ENCODE data around the gene DCAF5.
"Not testable (repeated sequence)": the region's sequence is repeated elsewhere in the genome, so short reads cannot be mapped to it uniquely, and the experiment has no call there.

Gene DCAF5

GRCh38 chr14:69152902-69153151 lies at the start of gene DCAF5:
Gene DCAF5, minus strand, starts transcription at chr14:69153119. Its CDS starts 141 bp downstream, at chr14:69152978.
- DNase-seq = no peak

GRCh38 chr14:69199786-69200185 lies 46.9 kb upstream of the DCAF5 start:
- no peak for DNase-seq

- DNase-seq = no peak
These were observed 40.8 kb upstream of the DCAF5 start for GRCh38 chr14:69193721-69194120.

GRCh38 chr14:69191340-69192111 lies 38.6 kb upstream of the DCAF5 start, which contains the start of gene EXD2:
Gene EXD2, plus strand, starts transcription at chr14:69191498. Its CDS starts 17,973 bp downstream, at chr14:69209471.
- DNase-seq = peak; percentile 87

- DNase-seq = no peak
These were observed 37.3 kb upstream of the DCAF5 start for GRCh38 chr14:69190191-69190590.

GRCh38 chr14:69183735-69184134 lies 30.8 kb upstream of the DCAF5 start:
- no peak for DNase-seq

GRCh38 chr14:69182580-69182979 lies 29.7 kb upstream of the DCAF5 start:
- DNase-seq = not testable (repeated sequence)

- no peak for DNase-seq
These were observed 28.6 kb upstream of the DCAF5 start for GRCh38 chr14:69181491-69181890.

- no peak for DNase-seq
These were observed 22.2 kb upstream of the DCAF5 start for GRCh38 chr14:69175130-69175529.

- DNase-seq = no peak
These were observed 18.6 kb upstream of the DCAF5 start for GRCh38 chr14:69171569-69171968.

- no peak for DNase-seq
These were observed 17.9 kb upstream of the DCAF5 start for GRCh38 chr14:69170839-69171238.

GRCh38 chr14:69165787-69166186 lies 12.9 kb upstream of the DCAF5 start:
- DNase-seq = not testable (repeated sequence)

GRCh38 chr14:69161590-69161989 lies 8.7 kb upstream of the DCAF5 start:
- DNase-seq = no peak

GRCh38 chr14:69156224-69156623 lies 3.3 kb upstream of the DCAF5 start:
- DNase-seq = no peak

GRCh38 chr14:69154779-69155178 lies 1.9 kb upstream of the DCAF5 start:
- DNase-seq = no peak

GRCh38 chr14:69153873-69154270 lies 953 bp upstream of the DCAF5 start:
- no peak for DNase-seq

- DNase-seq = peak; percentile 97
These were observed 393 bp upstream of the DCAF5 start for GRCh38 chr14:69153152-69153872.

- no peak for DNase-seq
These were observed 578 bp downstream of the DCAF5 start for GRCh38 chr14:69152181-69152901.

GRCh38 chr14:69151458-69152180 lies 1.3 kb downstream of the DCAF5 start:
- DNase-seq = peak; percentile 93

- no peak for DNase-seq
These were observed 3.3 kb downstream of the DCAF5 start for GRCh38 chr14:69149461-69150244.

- no peak for DNase-seq
These were observed 10.8 kb downstream of the DCAF5 start for GRCh38 chr14:69142101-69142500.

GRCh38 chr14:69141550-69141949 lies 11.4 kb downstream of the DCAF5 start:
- DNase-seq = no peak
